Lung microvascular endothelial cell (primary cell): ENCODE measurements around the gene SLC6A8. TPM values are rescaled to one million over a fixed set of nuclear protein-coding genes. Genes with fewer than 3 reads are reported as not detected.

Experiments
- total RNA-seq: library from RNA; depleted of rRNA; stranded (reverse); fragments of >200 nt; gene quantifications from 2 replicates; pipeline ENCODE4 v1.2.1, GENCODE V29; 2014

Gene SLC6A8
- total RNA-seq, 1 donor from 2014 or later: 2.4 TPM

Other genes with a start within 250 kb of the SLC6A8 start
- gene TREX2, start 241.9 kb upstream of the SLC6A8 start, total RNA-seq: 4.4 and 7.7 TPM in 2 replicates
- gene HAUS7, start 217.3 kb upstream of the SLC6A8 start, total RNA-seq: 7.8 and 11.3 TPM in 2 replicates
- 15.3 TPM in 2 replicates for gene BGN, start 192.9 kb upstream of the SLC6A8 start, total RNA-seq
- not detected in 2 replicates for gene ATP2B3, start 170.3 kb upstream of the SLC6A8 start, total RNA-seq
- gene CCNQ, start 88.8 kb upstream of the SLC6A8 start, total RNA-seq: 31.9 and 33.1 TPM in 2 replicates
- under 0.01 TPM in 2 replicates for gene DUSP9, start 40.7 kb upstream of the SLC6A8 start, total RNA-seq
- gene PNCK, start 14.1 kb upstream of the SLC6A8 start, total RNA-seq: not detected in 2 replicates
- gene BCAP31, start 36.5 kb downstream of the SLC6A8 start, total RNA-seq: 236 and 400 TPM in 2 replicates
- gene ABCD1, start 36.9 kb downstream of the SLC6A8 start, total RNA-seq: 4.8 and 6.2 TPM in 2 replicates
- gene PLXNB3, start 76.3 kb downstream of the SLC6A8 start, total RNA-seq: 2.4 and 4.4 TPM in 2 replicates
- under 0.01 and 0.40 TPM in 2 replicates for gene SRPK3, start 93.1 kb downstream of the SLC6A8 start, total RNA-seq
- 27.0 and 29.9 TPM in 2 replicates for gene IDH3G, start 106.4 kb downstream of the SLC6A8 start, total RNA-seq
- 178 and 209 TPM in 2 replicates for gene SSR4, start 106.7 kb downstream of the SLC6A8 start, total RNA-seq
- 0.22 and 0.60 TPM in 2 replicates for gene PDZD4, start 142.6 kb downstream of the SLC6A8 start, total RNA-seq
- under 0.01 TPM in 2 replicates for gene L1CAM, start 198.2 kb downstream of the SLC6A8 start, total RNA-seq
- gene AVPR2, start 216.7 kb downstream of the SLC6A8 start, total RNA-seq: 0.22 and 0.99 TPM in 2 replicates
- 2.8 and 5.2 TPM in 2 replicates for gene ARHGAP4, start 238.3 kb downstream of the SLC6A8 start, total RNA-seq
- 41.3 and 43.2 TPM in 2 replicates for gene NAA10, start 247.1 kb downstream of the SLC6A8 start, total RNA-seq